Liver (tissue), 3 donors: ENCODE measurements around the gene CCDC12.

Source experiments
- CTCF ChIP-seq: fragments of 150-350 bp; IDR thresholded peaks from 2 replicates; pipeline ENCODE4 v1.5.1; 2017; ENCODE audit warnings: improper control_type of control experiment, low read depth, low read length; ENCODE audit not compliant: missing input control
- SP1 ChIP-seq: IDR thresholded peaks from 2 replicates; pipeline ENCODE4 v1.6.1; 2018; ENCODE audit warnings: antibody characterized with exemption, mild to moderate bottlenecking
- donor health status: healthy.
- donor health status: healthy.

- no peak for TF ChIP-seq CTCF
- no peak for TF ChIP-seq SP1
These were observed 28.9 kb upstream of the CCDC12 start for GRCh38 chr3:47005212-47006144.
